Stimulated activated effector memory CD8-positive, alpha-beta T cell treated with anti-CD3 and anti-CD28 coated beads, Interleukin-12 subunit alpha, Interleukin-12 subunit beta, amount 100 ng/mL, for 72 hours (primary cell): ENCODE measurements around the gene MPC2.

Source experiments
- ATAC-seq: fragments of 150-1000 bp; cut with Tn5 transposase; 2 replicates; pipeline ENCODE4 v1.10.0; 2021
- DNase-seq, 2 donors: peaks; one replicate each; pipeline ENCODE4 v3.0.0; 2021 to 2022; ENCODE audit warnings: low spot score in 2 of 2
- H3K27ac Mint-ChIP-seq: one replicate; pipeline ENCODE4 v1.8.0; 2022; ENCODE audit warnings: mild to moderate bottlenecking, mixed read lengths
- H3K36me3 Mint-ChIP-seq: one replicate; pipeline ENCODE4 v1.8.0; 2022; ENCODE audit warnings: mild to moderate bottlenecking, mixed read lengths
- H3K4me1 Mint-ChIP-seq: one replicate; pipeline ENCODE4 v1.8.0; 2022; ENCODE audit warnings: mixed read lengths
- H3K4me3 Mint-ChIP-seq: one replicate; pipeline ENCODE4 v1.8.0; 2022; ENCODE audit warnings: mild to moderate bottlenecking, mixed read lengths
- H3K9me3 Mint-ChIP-seq: one replicate; pipeline ENCODE4 v1.8.0; 2022; ENCODE audit warnings: mixed read lengths

MPC2 gene

GRCh38 chr1:167936930-167937708 lies at the start of gene MPC2:
TSS of gene MPC2 (minus strand) at chr1:167937072. CDS start at chr1:167935841, 1,231 bp downstream.
- H3K36me3 Mint-ChIP-seq = peaks cover 24% of the 10 kb centered on the region
- peak within 1 kb of the TSS; percentile 93 for H3K27ac Mint-ChIP-seq
- DNase-seq (peak in 1 of 2 donors; percentile 58), ATAC-seq (peak; percentile 6)
- H3K4me1 Mint-ChIP-seq = peaks cover 25% of the 10 kb centered on the region
- peak within 1 kb of the TSS; percentile 80 for H3K4me3 Mint-ChIP-seq
- H3K9me3 Mint-ChIP-seq = no peaks in the 10 kb centered on the region

GRCh38 chr1:167984886-167985489 lies 48.1 kb upstream of the MPC2 start:
- Mint-ChIP-seq H3K4me3 (no peak overlapping the region), H3K27ac (no peak overlapping the region), H3K9me3 (no peaks in the 10 kb centered on the region), H3K36me3 (peaks cover 6% of the 10 kb centered on the region), H3K4me1 (no peaks in the 10 kb centered on the region)
- ATAC-seq (no peak), DNase-seq (no peak)

DNA sequence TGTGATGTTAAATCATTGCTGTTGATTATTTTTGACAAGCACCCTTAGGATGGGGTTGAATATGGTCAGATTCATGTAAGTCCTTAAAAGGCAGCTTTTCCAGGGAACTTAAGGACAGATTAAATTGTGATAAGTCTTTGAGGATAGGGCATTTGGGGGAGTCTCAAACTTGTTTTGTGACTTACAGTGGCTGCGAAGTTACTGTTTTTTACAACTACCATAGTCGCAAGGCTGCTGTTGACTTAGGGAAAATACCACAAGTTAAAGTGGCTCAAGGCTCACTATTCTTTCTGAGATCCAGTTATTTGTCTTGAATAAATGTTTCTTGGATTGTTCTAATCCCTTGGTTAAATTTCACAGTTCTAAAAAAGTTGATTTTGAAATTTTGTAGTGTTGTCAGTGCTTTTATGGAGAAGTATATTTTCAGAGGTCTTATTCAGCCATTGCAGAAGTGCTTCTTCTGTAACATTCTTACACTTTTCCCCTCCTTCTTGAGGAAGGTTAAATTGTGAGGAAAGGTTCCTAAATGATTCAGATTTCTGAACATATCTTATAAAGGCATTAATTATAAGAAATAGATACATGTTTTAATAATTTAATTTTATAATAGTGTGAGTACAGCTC lies 47.0 kb upstream of the MPC2 start:
- no peak for ATAC-seq
- Mint-ChIP-seq H3K4me1 (no peaks in the 10 kb centered on the region), H3K9me3 (no peaks in the 10 kb centered on the region), H3K4me3 (no peak overlapping the region), H3K36me3 (peaks cover 12% of the 10 kb centered on the region), H3K27ac (no peak overlapping the region)
- no peak for DNase-seq

- Mint-ChIP-seq H3K4me3 (no peak overlapping the region), H3K27ac (no peak overlapping the region), H3K36me3 (peaks cover 26% of the 10 kb centered on the region), H3K4me1 (peaks cover 5% of the 10 kb centered on the region), H3K9me3 (no peaks in the 10 kb centered on the region)
- DNase-seq = no peak
- ATAC-seq = no peak
Observed at GRCh38 chr1:167981933-167982332, 45.1 kb upstream of the MPC2 start.

DNA sequence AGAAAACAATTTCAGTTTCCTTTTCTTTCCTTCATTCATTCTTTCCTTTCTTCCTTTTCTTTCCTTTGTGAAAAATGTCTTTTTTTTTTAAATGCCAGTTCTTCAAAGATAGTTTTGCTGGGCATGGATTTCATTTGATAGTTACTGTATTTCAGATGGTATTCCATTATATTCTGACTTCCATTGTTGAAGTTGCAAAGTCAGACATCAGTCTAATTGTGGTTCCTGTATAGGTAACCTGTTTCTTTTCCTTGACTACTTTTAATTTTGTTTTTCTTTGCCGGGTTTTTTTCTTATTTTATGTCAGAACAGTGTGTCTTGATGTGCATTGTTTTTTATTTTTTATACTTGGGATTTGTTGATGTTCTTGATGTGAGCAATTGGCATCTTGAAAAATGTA lies 40.4 kb upstream of the MPC2 start:
- Mint-ChIP-seq H3K36me3 (peaks cover 49% of the 10 kb centered on the region), H3K9me3 (no peaks in the 10 kb centered on the region), H3K27ac (no peak overlapping the region), H3K4me1 (peaks cover 5% of the 10 kb centered on the region), H3K4me3 (no peak overlapping the region)
- DNase-seq = no peak
- ATAC-seq = no peak

DNA sequence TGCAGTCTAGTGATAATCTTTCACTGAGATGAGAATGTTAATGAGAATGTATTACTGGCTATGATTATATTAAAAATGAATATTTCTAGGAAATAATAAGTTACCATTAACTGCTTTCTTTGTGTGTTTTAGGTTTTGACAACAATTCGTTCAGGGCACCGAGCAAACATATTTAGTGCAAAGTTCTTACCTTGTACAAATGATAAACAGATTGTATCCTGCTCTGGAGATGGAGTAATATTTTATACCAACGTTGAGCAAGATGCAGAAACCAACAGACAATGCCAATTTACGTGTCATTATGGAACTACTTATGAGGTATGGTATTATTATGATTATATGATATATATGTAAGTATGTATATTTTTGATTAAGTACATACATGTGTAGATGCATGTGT lies 37.8 kb upstream of the MPC2 start:
- Mint-ChIP-seq H3K36me3 (peaks cover 52% of the 10 kb centered on the region), H3K4me1 (peaks cover 5% of the 10 kb centered on the region), H3K27ac (no peak overlapping the region), H3K9me3 (no peaks in the 10 kb centered on the region), H3K4me3 (no peak overlapping the region)
- DNase-seq = no peak
- ATAC-seq = no peak

DNA sequence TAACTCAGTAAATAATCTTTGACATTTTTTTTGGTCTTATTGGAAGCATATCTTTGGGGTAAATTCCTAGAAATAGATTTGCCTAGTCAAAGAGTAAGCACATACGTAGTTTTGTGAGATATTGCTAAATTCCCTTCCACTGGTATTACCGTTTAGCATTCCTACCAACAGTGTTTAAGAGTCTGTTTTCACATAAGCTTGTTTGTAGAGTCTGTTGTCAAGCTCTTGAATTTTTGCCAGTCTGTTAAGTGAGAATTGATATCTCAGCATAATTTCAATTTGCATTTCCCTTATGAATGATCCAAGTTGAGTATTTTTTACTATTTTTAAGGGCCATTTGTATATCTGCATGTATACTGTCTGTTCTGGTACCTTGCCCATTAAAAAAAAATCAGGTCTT lies 37.0 kb upstream of the MPC2 start:
- H3K27ac Mint-ChIP-seq = no peak overlapping the region
- ATAC-seq (no peak), DNase-seq (no peak)
- H3K4me3 Mint-ChIP-seq = no peak overlapping the region
- H3K9me3 Mint-ChIP-seq = no peaks in the 10 kb centered on the region
- peaks cover 5% of the 10 kb centered on the region for H3K4me1 Mint-ChIP-seq
- peaks cover 47% of the 10 kb centered on the region for H3K36me3 Mint-ChIP-seq

- no peak overlapping the region for H3K27ac Mint-ChIP-seq
- peaks cover 43% of the 10 kb centered on the region for H3K36me3 Mint-ChIP-seq
- ATAC-seq (no peak), DNase-seq (no peak)
- H3K9me3 Mint-ChIP-seq = no peaks in the 10 kb centered on the region
- peaks cover 8% of the 10 kb centered on the region for H3K4me1 Mint-ChIP-seq
- H3K4me3 Mint-ChIP-seq = no peak overlapping the region
Observed at GRCh38 chr1:167968569-167968968, 31.7 kb upstream of the MPC2 start.

- peaks cover 14% of the 10 kb centered on the region for H3K4me1 Mint-ChIP-seq
- no peak overlapping the region for H3K4me3 Mint-ChIP-seq
- DNase-seq = no peak
- H3K36me3 Mint-ChIP-seq = peaks cover 52% of the 10 kb centered on the region
- no peak overlapping the region for H3K27ac Mint-ChIP-seq
- ATAC-seq = no peak
- no peaks in the 10 kb centered on the region for H3K9me3 Mint-ChIP-seq
Observed at GRCh38 chr1:167966050-167966449, 29.2 kb upstream of the MPC2 start.

DNA sequence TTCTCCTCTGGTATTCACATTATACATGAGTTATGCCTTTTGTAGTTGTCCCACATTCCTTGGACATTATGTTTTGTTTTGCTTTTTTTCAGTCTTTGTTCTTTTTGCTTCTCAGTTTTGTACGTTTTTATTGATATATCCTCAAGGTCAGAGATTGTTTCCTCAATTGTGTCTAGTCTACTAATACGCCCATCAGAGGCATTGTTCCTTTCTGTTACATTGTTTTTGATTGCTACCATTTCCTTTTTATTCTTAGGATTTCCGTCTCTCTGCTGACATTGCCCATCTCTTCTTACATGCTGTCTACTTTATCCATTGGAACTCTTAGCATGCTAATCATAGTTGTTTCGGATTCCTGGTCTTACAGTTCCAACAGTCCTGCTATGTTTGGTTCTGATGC lies 27.8 kb upstream of the MPC2 start:
- H3K27ac Mint-ChIP-seq = no peak overlapping the region
- H3K9me3 Mint-ChIP-seq = no peaks in the 10 kb centered on the region
- no peak for ATAC-seq
- no peak overlapping the region for H3K4me3 Mint-ChIP-seq
- H3K36me3 Mint-ChIP-seq = peaks cover 46% of the 10 kb centered on the region
- peaks cover 14% of the 10 kb centered on the region for H3K4me1 Mint-ChIP-seq
- DNase-seq = no peak

DNA sequence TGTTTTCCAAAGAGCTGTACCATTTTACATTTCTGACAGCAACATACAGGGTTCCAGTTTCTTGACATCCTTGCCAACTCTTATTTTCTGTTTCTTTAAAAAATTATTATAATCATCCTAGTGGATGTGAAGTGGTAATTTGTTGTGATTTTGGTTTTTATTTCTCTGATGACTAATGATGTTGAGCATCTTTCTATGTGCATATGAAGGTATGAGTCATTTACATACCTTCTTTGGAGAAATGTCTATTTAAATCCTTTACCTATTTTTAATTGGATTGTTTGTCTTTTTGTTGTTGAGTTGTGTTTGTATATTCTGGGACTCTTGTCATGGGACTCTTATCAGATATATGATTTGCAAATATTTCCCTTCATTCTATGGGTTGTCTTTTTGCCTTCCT lies 20.8 kb upstream of the MPC2 start:
- peaks cover 6% of the 10 kb centered on the region for H3K4me1 Mint-ChIP-seq
- no peak for DNase-seq
- no peak for ATAC-seq
- no peaks in the 10 kb centered on the region for H3K9me3 Mint-ChIP-seq
- peaks cover 49% of the 10 kb centered on the region for H3K36me3 Mint-ChIP-seq
- no peak overlapping the region for H3K4me3 Mint-ChIP-seq
- no peak overlapping the region for H3K27ac Mint-ChIP-seq

- no peak overlapping the region for H3K4me3 Mint-ChIP-seq
- no peaks in the 10 kb centered on the region for H3K4me1 Mint-ChIP-seq
- H3K27ac Mint-ChIP-seq = no peak overlapping the region
- peaks cover 42% of the 10 kb centered on the region for H3K36me3 Mint-ChIP-seq
- no peak for ATAC-seq
- DNase-seq = no peak
- H3K9me3 Mint-ChIP-seq = no peaks in the 10 kb centered on the region
Observed at GRCh38 chr1:167955915-167956314, 19.0 kb upstream of the MPC2 start.

- no peak overlapping the region for H3K4me3 Mint-ChIP-seq
- no peak for ATAC-seq
- DNase-seq = no peak
- H3K36me3 Mint-ChIP-seq = peaks cover 37% of the 10 kb centered on the region
- H3K4me1 Mint-ChIP-seq = peaks cover 19% of the 10 kb centered on the region
- H3K27ac Mint-ChIP-seq = no peak overlapping the region
- H3K9me3 Mint-ChIP-seq = no peaks in the 10 kb centered on the region
Observed at GRCh38 chr1:167950569-167950968, 13.7 kb upstream of the MPC2 start.

- H3K4me1 Mint-ChIP-seq = peaks cover 26% of the 10 kb centered on the region
- no peak overlapping the region for H3K4me3 Mint-ChIP-seq
- H3K9me3 Mint-ChIP-seq = no peaks in the 10 kb centered on the region
- H3K27ac Mint-ChIP-seq = no peak overlapping the region
- peaks cover 29% of the 10 kb centered on the region for H3K36me3 Mint-ChIP-seq
- DNase-seq = no peak
- no peak for ATAC-seq
Observed at GRCh38 chr1:167949785-167950184, 12.9 kb upstream of the MPC2 start.

DNA sequence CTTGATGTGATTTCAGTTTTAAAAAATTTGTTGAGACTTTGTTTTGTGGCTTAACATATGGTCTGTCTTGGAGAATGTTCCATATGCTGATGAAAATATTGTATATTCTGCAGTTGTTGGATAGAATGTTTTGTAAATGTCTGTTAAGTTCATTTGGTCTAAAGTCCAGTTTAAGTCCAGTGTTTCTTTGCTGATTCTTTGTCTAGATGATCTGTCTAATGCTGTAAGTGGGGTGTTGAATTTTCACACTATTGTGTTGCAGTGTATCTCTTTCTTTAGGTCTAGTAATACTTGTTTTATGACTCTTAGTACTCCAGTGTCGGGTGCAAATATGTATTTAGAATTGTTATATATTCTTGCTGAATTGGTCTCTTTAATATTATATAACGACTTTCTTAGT lies 10.9 kb upstream of the MPC2 start:
- peaks cover 33% of the 10 kb centered on the region for H3K4me1 Mint-ChIP-seq
- peaks cover 9% of the 10 kb centered on the region for H3K36me3 Mint-ChIP-seq
- no peak overlapping the region for H3K4me3 Mint-ChIP-seq
- peak overlapping the region; percentile 62 for H3K27ac Mint-ChIP-seq
- no peaks in the 10 kb centered on the region for H3K9me3 Mint-ChIP-seq
- no peak for ATAC-seq
- DNase-seq = no peak

DNA sequence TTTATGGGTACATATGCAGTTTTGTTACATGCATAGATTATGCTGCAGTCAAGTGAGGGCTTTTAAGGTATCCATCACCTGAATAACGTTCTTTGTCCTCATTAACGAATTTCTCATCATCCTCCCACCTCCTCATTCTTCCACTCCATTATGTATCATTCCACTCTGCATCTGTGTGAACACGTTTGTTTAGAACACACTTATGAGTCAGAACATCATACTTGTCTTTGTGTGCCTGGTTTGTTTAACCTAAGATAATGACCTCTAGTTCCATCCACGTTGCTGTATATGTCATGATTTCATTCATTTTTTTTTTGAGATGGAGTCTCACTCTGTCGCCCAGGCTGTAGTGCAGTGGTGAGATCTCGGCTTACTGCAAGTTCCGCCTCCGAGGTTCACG lies 6.7 kb upstream of the MPC2 start:
- Mint-ChIP-seq H3K4me1 (peaks cover 33% of the 10 kb centered on the region), H3K36me3 (no peaks in the 10 kb centered on the region), H3K27ac (no peak overlapping the region), H3K4me3 (no peak overlapping the region), H3K9me3 (no peaks in the 10 kb centered on the region)
- DNase-seq = no peak
- no peak for ATAC-seq
